Loucy (cell line): ENCODE results near the gene CTSH.

Experiments
- CTCF ChIP-seq: fragments of 200-600 bp; sonication (generic); conservative IDR thresholded peaks from 2 replicates; pipeline ENCODE4 v1.5.1; 2014; ENCODE audit warnings: mild to moderate bottlenecking, antibody characterized with exemption, low read length
- EZH2phosphoT487 ChIP-seq: fragments of 200-600 bp; IDR thresholded peaks from 2 replicates; pipeline ENCODE4 v1.6.1; 2018; ENCODE audit warnings: antibody characterized with exemption, mild to moderate bottlenecking, moderate library complexity, borderline replicate concordance

- TF ChIP-seq CTCF: no peak
- no peak for TF ChIP-seq EZH2phosphoT487
Observed at GRCh38 chr15:78949461-78949860, 4.6 kb upstream of the CTSH start.
